Stomach smooth muscle (tissue), 2 donors: ENCODE results near the gene ZC2HC1C.

ENCODE experiments used
- H3K27ac ChIP-seq: one replicate; pipeline ENCODE4 v1.7.0; 2013; ENCODE audit warnings: mild to moderate bottlenecking, low read length, inconsistent platforms
- H3K27me3 ChIP-seq, 2 donors: one replicate each; pipeline ENCODE4 v1.7.0; 2013; ENCODE audit warnings: low read length in 2 of 2; ENCODE audit not compliant: insufficient read depth in 2 of 2, control insufficient read depth in 1 of 2
- H3K36me3 ChIP-seq, 2 donors: one replicate each; pipeline ENCODE4 v1.7.0; 2013; ENCODE audit warnings: low read length in 2 of 2; ENCODE audit not compliant: control insufficient read depth in 2 of 2, insufficient read depth in 2 of 2
- H3K4me1 ChIP-seq: one replicate; pipeline ENCODE4 v1.7.0; 2013; ENCODE audit warnings: low read length; ENCODE audit not compliant: control insufficient read depth, insufficient read depth
- H3K4me3 ChIP-seq, 2 donors: one replicate each; pipeline ENCODE4 v1.7.0; 2013; ENCODE audit warnings: low read length in 2 of 2
- H3K9ac ChIP-seq, 2 donors: one replicate each; pipeline ENCODE4 v1.7.0; 2013; ENCODE audit warnings: low read length in 2 of 2, mild to moderate bottlenecking in 1 of 2
- H3K9me3 ChIP-seq, 2 donors: one replicate each; pipeline ENCODE4 v1.7.0; 2013; ENCODE audit warnings: low read length in 2 of 2; ENCODE audit not compliant: control insufficient read depth in 2 of 2
- donor health status: healthy.
- donor health status: Pancreatic carcinoma.

Gene ZC2HC1C

DNA sequence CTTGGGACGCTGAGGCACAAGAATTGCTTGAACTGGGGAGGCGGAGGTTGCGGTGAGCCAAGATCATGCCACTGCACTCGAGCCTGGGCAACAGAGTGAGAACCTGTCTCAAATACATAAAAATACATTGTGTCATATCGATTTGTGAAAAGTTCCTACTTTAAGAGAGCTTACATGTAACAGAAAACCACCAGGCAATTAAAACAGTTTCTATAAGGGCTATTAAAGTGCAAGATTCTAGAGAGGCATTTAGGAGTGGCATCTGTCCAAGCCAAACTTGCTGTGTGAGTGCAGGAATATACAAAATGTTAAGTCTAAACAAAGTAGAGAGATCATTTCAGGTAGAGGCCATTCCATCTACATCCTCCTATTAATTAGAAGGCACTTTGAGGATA is 59.2 kb downstream of the ZC2HC1C start:
- Histone ChIP-seq H3K36me3 (peaks cover 0 to 2% of the 10 kb centered on the region in 2 donors), H3K9me3 (no peaks in the 10 kb centered on the region), H3K27ac (no peak overlapping the region), H3K9ac (no peak overlapping the region), H3K4me3 (no peak overlapping the region), H3K4me1 (peaks cover 25% of the 10 kb centered on the region), H3K27me3 (no peaks in the 10 kb centered on the region)
